ENCODE data around the gene GAMT. TPM values are rescaled to one million over a fixed set of nuclear protein-coding genes. Genes with fewer than 3 reads are reported as not detected.

The GAMT gene
- total RNA-seq: 21.5 and 44.2 TPM in 2 replicates

GRCh38 chr19:1401138-1401888 lies at the start of gene GAMT:
TSS of gene GAMT (minus strand) at chr19:1401542. CDS start at chr19:1401476, 66 bp downstream.

GRCh38 chr19:1449467-1450442 lies 48.4 kb upstream of the GAMT start, which contains the start of gene APC2:
TSS of gene APC2 (plus strand) at chr19:1450121. CDS start at chr19:1453002, 2,881 bp downstream.

GRCh38 chr19:1438035-1438932 lies 36.9 kb upstream of the GAMT start, which contains the start of gene RPS15:
TSS of gene RPS15 (plus strand) at chr19:1438396. CDS start at chr19:1438426, 30 bp downstream.

GRCh38 chr19:1407528-1408299 lies 6.4 kb upstream of the GAMT start, which contains the start of gene DAZAP1:
TSS of gene DAZAP1 (plus strand) at chr19:1407586. CDS start at chr19:1407774, 188 bp downstream.

GRCh38 chr19:1383312-1384084 lies 17.8 kb downstream of the GAMT start, which contains the start of gene NDUFS7:
TSS of gene NDUFS7 (plus strand) at chr19:1383907. CDS start at chr19:1383927, 20 bp downstream.

Other genes starting within 250 kb of the GAMT start
- gene SBNO2, start 227.3 kb downstream of the GAMT start, total RNA-seq: 48.6 and 75.7 TPM in 2 replicates
- 84.1 and 84.6 TPM in 2 replicates for gene STK11, start 195.8 kb downstream of the GAMT start, total RNA-seq
- 5.1 and 6.1 TPM in 2 replicates for gene CBARP, start 163.5 kb downstream of the GAMT start, total RNA-seq
- gene ATP5F1D, start 159.8 kb downstream of the GAMT start, total RNA-seq: 145 and 173 TPM in 2 replicates
- gene MIDN, start 153.0 kb downstream of the GAMT start, total RNA-seq: 47.1 and 61.0 TPM in 2 replicates
- 119 and 190 TPM in 2 replicates for gene CIRBP, start 132.2 kb downstream of the GAMT start, total RNA-seq
- 92.3 and 109 TPM in 2 replicates for gene FAM174C, start 126.0 kb downstream of the GAMT start, total RNA-seq
- 0.65 and 2.3 TPM in 2 replicates for gene EFNA2, start 115.7 kb downstream of the GAMT start, total RNA-seq
- gene NDUFS7, start 17.6 kb downstream of the GAMT start, total RNA-seq: 172 and 183 TPM in 2 replicates
- 71.4 and 138 TPM in 2 replicates for gene DAZAP1, start 6.0 kb upstream of the GAMT start, total RNA-seq
- gene RPS15, start 36.9 kb upstream of the GAMT start, total RNA-seq: 1,692 and 1,880 TPM in 2 replicates
- 0.98 and 1.0 TPM in 2 replicates for gene APC2, start 48.6 kb upstream of the GAMT start, total RNA-seq
- 26.1 and 55.5 TPM in 2 replicates for gene C19orf25, start 77.7 kb upstream of the GAMT start, total RNA-seq
- 3.9 and 10.8 TPM in 2 replicates for gene PCSK4, start 88.8 kb upstream of the GAMT start, total RNA-seq
- 5.2 and 7.6 TPM in 2 replicates for gene REEP6, start 89.6 kb upstream of the GAMT start, total RNA-seq
- 0.65 and 4.4 TPM in 2 replicates for gene ADAMTSL5, start 111.5 kb upstream of the GAMT start, total RNA-seq
- 0.13 TPM in 1 of 2 replicates, not detected in the other for gene PLK5, start 122.5 kb upstream of the GAMT start, total RNA-seq
- gene MEX3D, start 166.8 kb upstream of the GAMT start, total RNA-seq: 72.6 and 109 TPM in 2 replicates
- gene MBD3, start 191.3 kb upstream of the GAMT start, total RNA-seq: 119 and 157 TPM in 2 replicates
- gene UQCR11, start 203.9 kb upstream of the GAMT start, total RNA-seq: 101 and 169 TPM in 2 replicates

All from mesangial cell (primary cell).